SK-MEL-5 (cell line): ENCODE measurements around the gene FAM20C. TPM values are rescaled to one million over a fixed set of nuclear protein-coding genes. Genes with fewer than 3 reads are reported as not detected.

Source experiments
- DNase-seq: peaks from one replicate; pipeline ENCODE4 v3.0.0-alpha.2; 2016; ENCODE audit warnings: low read depth, low spot score
- in situ Hi-C: cut with HindIII; loops from 2 replicates; pipeline ENCODE4 v1.10.0; 2016; ENCODE audit warnings: low sequenced_read_pairs, high pct_unique_total_duplicates, low pct_unique_long_range_greater_than_20kb
- total RNA-seq: library from RNA; depleted of rRNA; stranded (reverse); fragments of >200 nt; shearing (Covaris generic); gene quantifications from 2 replicates; pipeline ENCODE4 v1.2.3, GENCODE V29; 2014; rRNA removed

Gene FAM20C
- total RNA-seq, 1 experiment from 2014 or later = not detected

DNA sequence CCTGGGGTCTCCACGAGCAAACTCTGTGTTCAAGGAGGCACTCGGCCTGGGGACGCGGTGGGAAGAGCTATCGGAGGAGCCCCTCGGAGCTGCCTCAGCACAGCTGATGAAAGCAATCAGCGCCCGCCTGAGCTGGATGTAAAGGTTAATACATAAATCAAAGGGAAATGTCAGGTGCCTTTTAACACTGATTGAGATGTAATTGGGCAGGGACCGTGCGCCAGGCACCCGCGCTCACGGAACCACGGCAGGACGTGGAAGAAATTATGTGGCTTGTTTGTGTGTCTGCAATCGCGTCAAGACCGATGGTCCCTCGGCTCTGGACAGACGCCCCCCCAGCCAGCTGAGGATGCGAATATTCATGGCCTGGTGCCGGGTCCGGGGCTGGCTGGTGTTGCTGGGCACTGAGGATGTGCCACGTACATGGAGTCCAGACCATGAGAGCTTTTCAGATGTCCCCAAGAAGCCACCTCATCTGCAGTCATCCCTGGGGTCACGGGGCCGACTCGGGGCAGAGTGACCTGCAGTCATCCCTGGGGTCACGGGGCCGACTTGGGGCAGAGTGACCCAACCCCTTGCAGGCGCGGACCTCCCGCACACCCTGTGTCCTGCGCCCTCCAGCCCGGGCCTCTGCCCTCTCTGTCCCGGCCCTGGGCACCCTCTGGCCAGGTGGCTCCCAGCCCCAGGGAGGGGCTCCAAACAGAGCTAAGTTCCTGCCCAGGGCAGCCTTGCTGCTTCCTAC lies 113.2 kb downstream of the FAM20C start:
- in situ Hi-C loops = no loop called here
- DNase-seq = no peak

DNA sequence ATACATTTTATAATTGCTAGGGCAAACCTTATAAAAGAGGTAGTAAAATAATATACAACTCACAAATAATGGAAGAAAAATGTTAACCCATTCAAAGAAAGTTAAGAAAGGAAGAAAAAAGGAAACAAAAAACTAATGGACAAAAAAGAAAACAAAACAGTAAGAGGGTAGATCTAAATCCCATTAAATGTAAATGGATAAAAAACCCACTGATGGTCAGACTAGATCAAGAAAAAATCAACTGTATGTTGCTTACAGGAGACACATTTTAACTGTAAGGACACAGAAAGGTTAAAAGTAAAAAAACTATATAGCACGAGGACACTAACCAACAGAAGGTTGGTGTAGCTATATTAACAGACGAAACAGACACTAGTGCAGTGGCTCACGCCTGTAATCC lies 115.6 kb downstream of the FAM20C start:
- in situ Hi-C loops = no loop called here
- no peak for DNase-seq

DNA sequence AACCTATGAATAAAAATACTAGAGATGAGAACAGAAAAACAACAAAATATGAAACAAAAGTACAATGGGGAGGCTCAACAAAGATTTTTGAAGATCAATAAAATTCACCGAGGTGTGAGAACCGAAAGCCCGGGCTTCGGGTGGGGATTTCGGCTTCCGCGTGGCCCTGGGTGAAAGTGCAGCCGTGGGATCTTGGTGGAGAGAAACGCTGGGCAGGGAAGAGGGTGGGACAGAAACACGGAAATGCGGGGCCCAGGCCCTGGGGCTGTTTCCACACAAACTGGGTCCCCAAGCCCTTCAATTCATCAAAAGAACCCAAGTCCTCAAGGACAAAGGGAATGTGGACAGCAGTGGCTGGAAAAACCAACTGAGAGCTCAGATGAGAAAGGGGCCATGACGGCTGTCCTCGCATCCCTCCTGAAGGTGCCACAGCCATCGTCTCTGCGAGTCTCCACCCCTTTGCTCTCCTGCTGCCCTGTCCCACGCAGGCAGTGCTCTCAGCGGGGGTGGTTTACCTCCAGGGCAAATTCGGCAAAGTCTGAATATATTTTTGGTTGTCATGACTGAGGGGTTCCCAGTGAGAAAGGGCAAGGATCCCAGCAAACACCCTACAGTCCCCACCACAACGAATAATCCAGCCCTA lies 117.3 kb downstream of the FAM20C start:
- in situ Hi-C loops = no loop called here
- no peak for DNase-seq

Other genes starting within 250 kb of the FAM20C start
- gene FOXL3, start 97.6 kb downstream of the FAM20C start, total RNA-seq = not detected in 2 replicates